SK-N-SH treated with all-trans-retinoic acid at 6 μM for 48 hours (cell line): ENCODE results near the gene UCKL1.

ENCODE experiments used
- ESRRG ChIP-seq: fragments of 250-450 bp; sonication (Bioruptor Pico); IDR thresholded peaks from 2 replicates; pipeline ENCODE4 v1.6.1; 2021; ENCODE audit warnings: mild to moderate bottlenecking
- GLIS3 ChIP-seq: fragments of 250-450 bp; sonication (Bioruptor Pico); IDR thresholded peaks from 2 replicates; pipeline ENCODE4 v1.5.0; 2020; ENCODE audit warnings: mild to moderate bottlenecking, moderate library complexity
- PATZ1 ChIP-seq: fragments of 250-450 bp; sonication (Bioruptor Pico); IDR thresholded peaks from 2 replicates; pipeline ENCODE4 v1.8.0; 2020; ENCODE audit warnings: mild to moderate bottlenecking, moderate library complexity, borderline replicate concordance
- TCF4 ChIP-seq: fragments of 250-450 bp; sonication (Bioruptor Pico); IDR thresholded peaks from 2 replicates; pipeline ENCODE4 v1.8.0; 2021; ENCODE audit warnings: mild to moderate bottlenecking, moderate library complexity, borderline replicate concordance
- TSHZ2 ChIP-seq: fragments of 250-450 bp; sonication (Bioruptor Pico); IDR thresholded peaks from 2 replicates; pipeline ENCODE4 v1.5.0; 2020; ENCODE audit warnings: mild to moderate bottlenecking, moderate library complexity
- ZFP3 ChIP-seq: fragments of 250-450 bp; sonication (Bioruptor Pico); IDR thresholded peaks from 2 replicates; pipeline ENCODE4 v1.5.0; 2020; ENCODE audit warnings: mild to moderate bottlenecking, moderate library complexity
- ZNF70 ChIP-seq: fragments of 450-650 bp; formaldehyde crosslinking; IDR thresholded peaks from 2 replicates; pipeline ENCODE4 v1.5.0; 2020; ENCODE audit warnings: mild to moderate bottlenecking, moderate library complexity
- ZNF8 ChIP-seq: fragments of 450-650 bp; formaldehyde crosslinking; IDR thresholded peaks from 2 replicates; pipeline ENCODE4 v1.5.0; 2020; ENCODE audit warnings: mild to moderate bottlenecking, moderate library complexity

DNA sequence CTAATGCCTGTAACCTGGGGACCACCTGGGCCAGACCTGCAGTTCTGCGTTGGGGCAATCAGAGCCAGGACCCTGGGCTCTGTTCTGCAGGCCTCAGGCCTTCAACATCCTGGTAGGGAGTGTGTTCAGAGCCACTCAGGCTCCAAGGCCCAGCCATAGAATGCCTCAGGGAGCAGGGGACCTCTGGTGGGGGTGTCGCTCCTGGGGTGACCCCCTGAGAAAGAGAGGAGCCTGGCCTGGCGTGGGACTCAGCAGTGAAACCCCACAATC, 12.5 kb downstream of the UCKL1 start:
- no peak for TF ChIP-seq TCF4
- TF ChIP-seq ZFP3, result no peak
- TF ChIP-seq PATZ1, result no peak
- TF ChIP-seq ESRRG, result no peak
- no peak for TF ChIP-seq ZNF70 (CRISPR knock-in tag)
- TF ChIP-seq GLIS3 (CRISPR knock-in tag), result no peak
- TF ChIP-seq TSHZ2, result no peak
- TF ChIP-seq ZNF8 (CRISPR knock-in tag), result no peak
